ENCODE measurements around the gene SLC17A1. TPM values are rescaled to one million over a fixed set of nuclear protein-coding genes. Genes with fewer than 3 reads are reported as not detected.

SLC17A1 gene
- total RNA-seq, 2 donors from 2014 or later: not detected

DNA sequence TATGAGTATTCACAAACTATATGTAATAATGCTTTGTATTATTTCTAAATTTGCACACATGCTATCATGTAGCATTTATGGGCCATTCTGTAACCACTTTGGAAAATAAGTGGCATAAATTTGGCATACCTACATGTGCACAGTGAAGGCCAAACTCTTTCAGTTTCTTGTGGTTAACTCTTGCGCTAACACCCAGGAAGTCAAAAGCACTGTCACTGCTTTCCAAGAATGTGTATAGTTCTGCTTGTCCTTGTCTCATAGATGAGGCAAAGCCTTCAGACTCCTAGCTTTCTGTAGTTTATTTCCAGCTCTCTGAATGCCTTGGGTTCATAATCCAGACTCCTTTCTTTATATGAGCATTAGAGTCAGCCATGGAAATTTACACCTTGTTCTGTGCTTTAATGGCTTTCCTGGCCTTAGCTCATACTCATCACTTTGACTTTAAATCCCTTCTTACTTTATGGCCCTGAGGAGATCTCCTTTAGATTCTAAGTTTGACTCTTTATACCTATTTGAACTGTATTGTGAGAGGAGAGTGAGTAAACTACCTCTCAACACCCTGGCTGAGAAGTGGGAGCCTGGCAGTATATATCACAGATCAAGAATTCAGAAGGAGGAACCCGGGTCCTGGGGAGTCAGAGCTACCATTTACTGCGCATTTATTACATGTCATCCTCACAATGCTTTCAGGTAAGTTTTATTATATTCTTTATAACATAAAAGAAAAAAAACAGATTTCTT is 43.1 kb upstream of the SLC17A1 start:
- DNase-seq: no peak
- no peaks in the 10 kb centered on the region for H3K4me1 ChIP-seq
- H3K27me3 ChIP-seq: no peaks in the 10 kb centered on the region
- TF ChIP-seq, protein P1, sequence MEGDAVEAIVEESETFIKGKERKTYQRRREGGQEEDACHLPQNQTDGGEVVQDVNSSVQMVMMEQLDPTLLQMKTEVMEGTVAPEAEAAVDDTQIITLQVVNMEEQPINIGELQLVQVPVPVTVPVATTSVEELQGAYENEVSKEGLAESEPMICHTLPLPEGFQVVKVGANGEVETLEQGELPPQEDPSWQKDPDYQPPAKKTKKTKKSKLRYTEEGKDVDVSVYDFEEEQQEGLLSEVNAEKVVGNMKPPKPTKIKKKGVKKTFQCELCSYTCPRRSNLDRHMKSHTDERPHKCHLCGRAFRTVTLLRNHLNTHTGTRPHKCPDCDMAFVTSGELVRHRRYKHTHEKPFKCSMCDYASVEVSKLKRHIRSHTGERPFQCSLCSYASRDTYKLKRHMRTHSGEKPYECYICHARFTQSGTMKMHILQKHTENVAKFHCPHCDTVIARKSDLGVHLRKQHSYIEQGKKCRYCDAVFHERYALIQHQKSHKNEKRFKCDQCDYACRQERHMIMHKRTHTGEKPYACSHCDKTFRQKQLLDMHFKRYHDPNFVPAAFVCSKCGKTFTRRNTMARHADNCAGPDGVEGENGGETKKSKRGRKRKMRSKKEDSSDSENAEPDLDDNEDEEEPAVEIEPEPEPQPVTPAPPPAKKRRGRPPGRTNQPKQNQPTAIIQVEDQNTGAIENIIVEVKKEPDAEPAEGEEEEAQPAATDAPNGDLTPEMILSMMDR (IDR thresholded peaks at IDR 0.05): no peak
- H3K27ac ChIP-seq: no peak overlapping the region
- H3K9me3 ChIP-seq: no peaks in the 10 kb centered on the region
- H3K4me3 ChIP-seq: no peak overlapping the region
- no peak overlapping the region for H3K9ac ChIP-seq (ENCODE audit: low read depth in 2 of 2, low read length in 2 of 2)
- intact Hi-C loops (cut with DNase I): no loop called here
- no peaks in the 10 kb centered on the region for H3K36me3 ChIP-seq

DNA sequence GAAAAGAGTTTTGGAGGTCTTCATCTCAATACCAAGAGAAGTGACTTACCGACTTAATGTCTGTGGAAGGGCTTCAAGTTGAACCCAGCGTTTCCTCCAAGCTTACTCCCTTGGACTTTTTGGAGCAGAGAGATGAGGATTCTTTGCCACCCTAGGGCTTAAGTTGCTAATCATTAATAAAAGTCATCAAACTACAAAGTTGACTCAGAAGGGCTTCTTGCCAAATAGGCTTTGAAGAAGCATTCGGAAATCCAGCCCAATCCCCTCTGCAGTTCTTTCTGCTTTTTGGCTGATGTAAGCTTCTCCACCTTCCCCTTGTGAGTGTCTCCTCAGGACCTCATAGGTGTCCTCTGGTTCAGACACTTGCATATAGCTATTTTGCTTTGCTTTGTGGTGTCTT is 42.3 kb upstream of the SLC17A1 start, which contains the start of gene SLC17A3:
Gene SLC17A3, minus strand, starts transcription at position 126 of the 400 bp plus-strand sequence. CDS start 5,856 bp downstream, outside the sequence.
- no peak for DNase-seq
- TF ChIP-seq, protein P1 (IDR thresholded peaks at IDR 0.05): no peak
- H3K4me1 ChIP-seq: no peaks in the 10 kb centered on the region
- no peak within 1 kb of the TSS for H3K9ac ChIP-seq (ENCODE audit: low read depth in 2 of 2, low read length in 2 of 2)
- H3K36me3 ChIP-seq: no peaks in the 10 kb centered on the region
- no peaks in the 10 kb centered on the region for H3K27me3 ChIP-seq
- intact Hi-C loops (cut with DNase I): no loop called here
- H3K4me3 ChIP-seq: no peak within 1 kb of the TSS
- no peaks in the 10 kb centered on the region for H3K9me3 ChIP-seq
- no peak within 1 kb of the TSS for H3K27ac ChIP-seq

DNA sequence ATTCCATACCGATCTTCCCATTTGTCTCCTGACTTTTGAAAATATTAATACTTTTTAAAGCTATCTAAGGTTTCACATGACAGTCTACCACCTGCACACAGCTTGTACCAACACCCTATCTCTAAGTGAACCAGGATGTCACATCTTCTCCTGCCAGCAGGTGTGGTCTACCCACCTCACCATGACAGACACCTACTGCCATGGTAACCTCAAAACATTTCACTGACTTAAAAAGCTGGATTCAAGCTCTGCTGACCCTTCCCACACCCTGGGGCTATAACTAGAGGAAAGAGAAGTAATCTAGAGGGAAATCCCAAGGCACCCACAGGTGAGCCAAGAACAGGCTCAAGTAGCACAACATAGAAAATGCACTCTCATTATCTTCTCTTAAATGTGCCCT is 41.0 kb upstream of the SLC17A1 start:
- Histone ChIP-seq H3K9ac (ENCODE audit: low read depth in 2 of 2, low read length in 2 of 2) (no peak overlapping the region), H3K36me3 (no peaks in the 10 kb centered on the region), H3K4me3 (no peak overlapping the region), H3K27ac (no peak overlapping the region), H3K9me3 (no peaks in the 10 kb centered on the region), H3K4me1 (no peaks in the 10 kb centered on the region), H3K27me3 (no peaks in the 10 kb centered on the region)
- intact Hi-C loops (cut with DNase I): no loop called here
- DNase-seq: no peak
- TF ChIP-seq, protein P1 (IDR thresholded peaks at IDR 0.05): no peak

DNA sequence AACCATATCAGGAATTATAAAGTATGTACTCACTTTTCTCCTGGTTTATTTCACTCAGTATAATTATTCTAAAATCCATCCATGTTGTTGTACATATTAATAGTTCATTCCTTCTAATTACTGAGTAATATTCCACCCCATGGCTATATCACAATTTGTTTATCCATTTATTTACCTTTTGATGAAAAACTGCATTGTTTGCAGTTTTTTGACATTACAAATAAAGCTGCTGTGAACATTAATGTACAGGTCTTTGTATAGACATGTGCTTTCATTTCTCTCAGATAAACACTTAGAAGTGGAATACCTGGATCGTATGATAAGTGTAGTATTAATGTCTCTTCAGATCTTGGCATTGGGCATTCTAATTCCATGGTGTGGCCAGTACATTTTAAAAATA is 38.0 kb upstream of the SLC17A1 start:
- DNase-seq: no peak
- H3K27ac ChIP-seq: no peak overlapping the region
- intact Hi-C loops (cut with DNase I): no loop called here
- H3K4me1 ChIP-seq: no peaks in the 10 kb centered on the region
- H3K27me3 ChIP-seq: no peaks in the 10 kb centered on the region
- no peak overlapping the region for H3K4me3 ChIP-seq
- TF ChIP-seq, protein P1 (IDR thresholded peaks at IDR 0.05): no peak
- H3K36me3 ChIP-seq: no peaks in the 10 kb centered on the region
- H3K9me3 ChIP-seq: no peaks in the 10 kb centered on the region
- no peak overlapping the region for H3K9ac ChIP-seq (ENCODE audit: low read depth in 2 of 2, low read length in 2 of 2)

DNA sequence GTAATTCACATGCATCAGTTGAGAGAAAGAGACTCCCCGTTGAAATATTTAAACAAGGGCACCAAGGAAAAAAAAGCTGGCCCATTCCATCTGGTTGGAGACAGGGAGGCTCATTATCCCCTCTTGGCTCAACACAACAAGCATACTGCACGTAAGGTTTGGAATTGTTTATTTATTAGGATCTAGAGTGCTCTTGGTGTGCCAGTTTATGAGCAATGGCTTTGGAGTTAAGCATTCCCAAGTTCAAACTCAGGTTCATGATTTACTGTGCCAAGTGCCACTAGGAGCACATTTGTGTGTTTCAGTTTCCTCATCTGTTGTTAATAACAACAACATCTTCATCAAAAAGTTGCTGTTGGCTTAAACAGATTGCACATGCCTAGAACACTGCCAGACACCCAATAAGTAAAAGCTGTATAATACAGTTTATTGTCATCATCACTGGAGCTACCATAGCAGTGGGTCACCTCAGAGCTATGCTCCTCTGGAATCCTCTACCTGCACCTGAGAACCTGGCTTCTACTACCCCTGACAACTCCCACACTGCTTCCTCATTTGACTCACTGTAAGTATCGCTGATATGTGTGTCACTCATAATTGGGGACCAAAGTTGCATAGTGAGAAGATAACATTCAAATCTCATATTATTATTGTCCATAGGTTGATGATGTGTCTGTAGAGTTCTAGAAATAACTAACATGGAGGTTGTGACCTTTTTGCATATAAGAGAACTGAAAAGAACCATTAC is 36.8 kb upstream of the SLC17A1 start:
- intact Hi-C loops (cut with DNase I): no loop called here
- DNase-seq: no peak
- TF ChIP-seq, protein P1 (IDR thresholded peaks at IDR 0.05): no peak
- Histone ChIP-seq H3K4me1 (no peaks in the 10 kb centered on the region), H3K4me3 (no peak overlapping the region), H3K9me3 (no peaks in the 10 kb centered on the region), H3K27me3 (no peaks in the 10 kb centered on the region), H3K9ac (ENCODE audit: low read depth in 2 of 2, low read length in 2 of 2) (no peak overlapping the region), H3K36me3 (no peaks in the 10 kb centered on the region), H3K27ac (no peak overlapping the region)

Data from colonic mucosa (tissue), 4 donors.